H1 (cell line): ENCODE data around the gene COX18. TPM values are rescaled to one million over a fixed set of nuclear protein-coding genes. Genes with fewer than 3 reads are reported as not detected.

Experiments
- CTCF ChIA-PET: fragments of 300-600 bp; sonication (Branson Sonifier 250); formaldehyde crosslinking; loops from one replicate; lab custom pipeline; 2021; ENCODE audit not compliant: partially characterized antibody; lab: Charles Lee
- POLR2A ChIA-PET: fragments of 300-600 bp; sonication (Branson Sonifier 250); formaldehyde crosslinking; loops from one replicate; lab custom pipeline; 2021; ENCODE audit warnings: inconsistent platforms; ENCODE audit not compliant: partially characterized antibody; lab: Charles Lee
- DNase-seq, 2 experiments: peaks; one replicate each; pipeline versions ENCODE4 v3.0.0 to v3.0.0-alpha.2; 2010 to 2022; ENCODE audit warnings: low spot score in 2 of 2, low read depth in 1 of 2, mixed read lengths in 1 of 2
- FAIRE-seq: peaks from 2 replicates; lab custom pipeline; 2011; peaks lifted over from hg19 to GRCh38; lab: Jason Lieb, UNC
- H2AFZ ChIP-seq: 2 replicates; pipeline ENCODE4 v1.8.1; 2012; ENCODE audit warnings: low read length, inconsistent platforms
- H2AK5ac ChIP-seq: 2 replicates; pipeline ENCODE4 v1.6.1; 2013; ENCODE audit warnings: low read depth, low read length
- H2BK120ac ChIP-seq: replicated peaks from 2 replicates; pipeline ENCODE3; 2013; ENCODE audit warnings: low read depth, low read length, inconsistent platforms
- H2BK12ac ChIP-seq: 2 replicates; pipeline ENCODE4 v1.6.1; 2013; ENCODE audit warnings: low read depth, low read length
- H2BK15ac ChIP-seq: 2 replicates; pipeline ENCODE4 v1.6.1; 2013; ENCODE audit warnings: low read length
- H2BK20ac ChIP-seq: 2 replicates; pipeline ENCODE4 v1.6.1; 2013; ENCODE audit warnings: low read length
- H2BK5ac ChIP-seq: 2 replicates; pipeline ENCODE4 v1.6.1; 2013; ENCODE audit warnings: low read depth, low read length
- H3K14ac ChIP-seq: 2 replicates; pipeline ENCODE4 v1.6.1; 2013; ENCODE audit warnings: inconsistent platforms; ENCODE audit not compliant: insufficient read length
- H3K18ac ChIP-seq: 2 replicates; pipeline ENCODE4 v1.6.1; 2013; ENCODE audit warnings: low read length; ENCODE audit errors: extremely low read depth
- H3K23ac ChIP-seq: 2 replicates; pipeline ENCODE4 v1.6.1; 2013; ENCODE audit warnings: inconsistent platforms; ENCODE audit not compliant: insufficient read length
- H3K23me2 ChIP-seq: 2 replicates; pipeline ENCODE4 v1.6.1; 2013; ENCODE audit warnings: low read depth, low read length
- H3K27ac ChIP-seq: 2 replicates; pipeline ENCODE4 v1.6.1; 2011; ENCODE audit warnings: low read depth, low read length, inconsistent platforms
- H3K27me3 ChIP-seq, 4 experiments: replicated peaks in 1 of 4; 1 replicate in 1 of 4; 2 replicates in 3 of 4; pipeline versions ENCODE4 v1.6.1 to v1.8.1; 2011 to 2013; ENCODE audit warnings: low read length in 3 of 4, mild to moderate bottlenecking in 3 of 4, inconsistent platforms in 2 of 4, mixed read lengths in 2 of 4, moderate library complexity in 1 of 4; ENCODE audit not compliant: control insufficient read depth in 3 of 4, insufficient read depth in 3 of 4; ENCODE audit errors: extremely low read depth in 1 of 4
- H3K36me3 ChIP-seq, 4 experiments: 2 replicates each; pipeline versions ENCODE4 v1.6.1 to v1.8.1; 2011 to 2013; ENCODE audit warnings: mild to moderate bottlenecking in 4 of 4, low read length in 3 of 4, moderate library complexity in 2 of 4, control low read depth in 1 of 4, inconsistent platforms in 1 of 4; ENCODE audit not compliant: insufficient read depth in 4 of 4, control insufficient read depth in 2 of 4
- H3K4ac ChIP-seq: replicated peaks from 2 replicates; pipeline ENCODE3; 2013; ENCODE audit warnings: low read length, low read depth, mixed read lengths, inconsistent platforms; ENCODE audit not compliant: insufficient read length
- H3K4me1 ChIP-seq, 4 experiments: replicated peaks in 1 of 4; 1 replicate in 1 of 4; 2 replicates in 3 of 4; pipeline versions ENCODE4 v1.6.1 to v1.8.1; 2011 to 2013; ENCODE audit warnings: low read length in 3 of 4, inconsistent platforms in 2 of 4, mixed read lengths in 1 of 4; ENCODE audit not compliant: insufficient read depth in 4 of 4, control insufficient read depth in 3 of 4
- H3K4me2 ChIP-seq, 2 experiments: 2 replicates each; pipeline versions ENCODE4 v1.6.1 to v1.8.1; 2011 to 2013; ENCODE audit warnings: low read depth in 2 of 2, low read length in 2 of 2, control low read depth in 1 of 2, inconsistent platforms in 1 of 2, mild to moderate bottlenecking in 1 of 2; ENCODE audit not compliant: insufficient read depth in 1 of 2
- H3K4me3 ChIP-seq, 4 experiments: fragments of 200-600, 300-600 bp in 1 of 4; sonication (generic), shearing (Covaris generic), sonication (Bioruptor Twin) in 1 of 4; 2 replicates each; pipeline versions ENCODE4 v1.5.1 to v1.8.1; 2011 to 2016; ENCODE audit warnings: low read length in 4 of 4, low read depth in 3 of 4, control low read depth in 2 of 4, inconsistent platforms in 2 of 4, mild to moderate bottlenecking in 2 of 4, mixed read lengths in 1 of 4, moderate library complexity in 1 of 4; ENCODE audit not compliant: insufficient read depth in 2 of 4; ENCODE audit errors: extremely low read depth in 1 of 4
- H3K56ac ChIP-seq: replicated peaks from 2 replicates; pipeline ENCODE3; 2013; ENCODE audit warnings: low read depth, mild to moderate bottlenecking, mixed read lengths, low read length, inconsistent platforms; ENCODE audit not compliant: insufficient read length
- H3K79me1 ChIP-seq: 2 replicates; pipeline ENCODE4 v1.6.1; 2013; ENCODE audit warnings: low read depth, low read length, control low read depth
- H3K79me2 ChIP-seq, 2 experiments: 2 replicates each; pipeline versions ENCODE4 v1.6.1 to v1.8.1; 2012 to 2013; ENCODE audit warnings: low read length in 2 of 2, mild to moderate bottlenecking in 2 of 2, inconsistent platforms in 1 of 2; ENCODE audit not compliant: insufficient read depth in 2 of 2, control insufficient read depth in 1 of 2
- H3K9ac ChIP-seq, 4 experiments: replicated peaks in 1 of 4; 1 replicate in 1 of 4; 2 replicates in 3 of 4; pipeline versions ENCODE4 v1.6.1 to v1.8.1; 2011 to 2013; ENCODE audit warnings: low read depth in 3 of 4, low read length in 3 of 4, control low read depth in 2 of 4, mild to moderate bottlenecking in 2 of 4, moderate library complexity in 2 of 4, inconsistent platforms in 1 of 4; ENCODE audit errors: extremely low read depth in 1 of 4
- H3K9me3 ChIP-seq, 2 experiments: 2 replicates each; pipeline versions ENCODE4 v1.6.1 to v1.8.1; 2012 to 2013; ENCODE audit warnings: mild to moderate bottlenecking in 2 of 2, moderate library complexity in 2 of 2, control low read depth in 1 of 2, inconsistent platforms in 1 of 2, low read depth in 1 of 2, low read length in 1 of 2, mixed read lengths in 1 of 2; ENCODE audit not compliant: insufficient read depth in 2 of 2
- H4K20me1 ChIP-seq, 2 experiments: replicated peaks in 1 of 2; 2 replicates each; pipeline versions ENCODE3 to v1.8.1; 2011 to 2013; ENCODE audit warnings: inconsistent platforms in 2 of 2, low read length in 2 of 2, mild to moderate bottlenecking in 1 of 2; ENCODE audit not compliant: insufficient read depth in 2 of 2, control insufficient read depth in 1 of 2
- H4K5ac ChIP-seq: 2 replicates; pipeline ENCODE4 v1.6.1; 2013; ENCODE audit warnings: low read length, low read depth, mixed read lengths, inconsistent platforms; ENCODE audit not compliant: insufficient read length
- H4K8ac ChIP-seq: 2 replicates; pipeline ENCODE4 v1.8.0; 2013; ENCODE audit warnings: mild to moderate bottlenecking, moderate library complexity, low read length, inconsistent platforms; ENCODE audit not compliant: insufficient read depth; ENCODE audit errors: extremely low read depth
- H4K91ac ChIP-seq: replicated peaks from 2 replicates; pipeline ENCODE3; 2013; ENCODE audit warnings: low read length, mixed read lengths, inconsistent platforms; ENCODE audit not compliant: insufficient read length
- CBX5 ChIP-seq: fragments of 300-800, 300-1000 bp; sonication (generic); IDR thresholded peaks from 2 replicates; pipeline ENCODE4 v1.7.1; 2016; ENCODE audit warnings: antibody characterized with exemption, low read length, low read depth
- CTBP2 ChIP-seq: IDR thresholded peaks from 2 replicates; pipeline ENCODE4 v1.7.0; 2011; ENCODE audit warnings: borderline replicate concordance, mild to moderate bottlenecking, moderate library complexity, mixed read lengths, low read length; ENCODE audit not compliant: insufficient read depth, insufficient read length
- EP300 ChIP-seq, 2 experiments: IDR thresholded peaks; 1 replicate in 1 of 2; 2 replicates in 1 of 2; pipeline ENCODE4 v1.6.1; 2011 to 2012; ENCODE audit warnings: low read depth in 2 of 2, low read length in 2 of 2, mild to moderate bottlenecking in 2 of 2, borderline replicate concordance in 1 of 2, inconsistent platforms in 1 of 2, moderate library complexity in 1 of 2
- MAFK ChIP-seq: IDR thresholded peaks from 2 replicates; pipeline ENCODE4 v1.6.1; 2012; ENCODE audit warnings: low read depth, mild to moderate bottlenecking, improper control_type of control experiment, low read length
- POLR2AphosphoS5 ChIP-seq: IDR thresholded peaks from 2 replicates; pipeline ENCODE4 v1.6.1; 2011; ENCODE audit warnings: low read depth, low read length
- POU5F1 ChIP-seq: IDR thresholded peaks from 2 replicates; pipeline ENCODE4 v1.6.1; 2011; ENCODE audit warnings: low read depth, mild to moderate bottlenecking, low read length, moderate library complexity
- SRF ChIP-seq: IDR thresholded peaks from 2 replicates; pipeline ENCODE4 v1.6.1; 2011; ENCODE audit warnings: mild to moderate bottlenecking, low read depth, low read length, moderate library complexity
- USF2 ChIP-seq: IDR thresholded peaks from 2 replicates; pipeline ENCODE4 v1.6.1; 2011; ENCODE audit warnings: low read length, improper control_type of control experiment
- WGBS, 2 experiments: shearing (Covaris generic) in 1 of 2; methylation state at CpG; one replicate each; pipeline versions ENCODE4 v1.1.6 to v1.1.7; 2013 to 2015; ENCODE audit warnings: low lambda C conversion rate in 2 of 2, mixed read lengths in 2 of 2, inconsistent platforms in 1 of 2, low coverage in 1 of 2, missing lambda C conversion rate in 1 of 2; ENCODE audit not compliant: insufficient replicate concordance in 2 of 2, insufficient coverage in 1 of 2, insufficient read length in 1 of 2; ENCODE audit errors: extremely low coverage in 1 of 2, missing lambda C conversion rate in 1 of 2; 5-methylcytosine and 5-hydroxymethylcytosine counted together
- polyA plus RNA-seq, 7 experiments: library from polyadenylated mRNA; depleted of rRNA in 3 of 7; stranded (reverse) in 5 of 7; unstranded in 2 of 7; fragments of >200 nt in 5 of 7; fragments of 200-250 nt in 2 of 7; gene quantifications; 1 replicate in 5 of 7; 2 replicates in 1 of 7; 4 replicates in 1 of 7; pipeline versions ENCODE4 v1.2.1 to v1.2.3, GENCODE V29; 2011 to 2013; ENCODE audit warnings: missing spikeins in 2 of 7, mixed read lengths in 2 of 7
- total RNA-seq: library from RNA; stranded (reverse); fragmentation: NEBNext Ultra II Directional; extraction: Animal tissue kit (Norgen Biotek cat#: 25700); gene quantifications from 2 replicates; pipeline ENCODE4 v1.2.1, GENCODE V29; 2021

The COX18 gene
- total and polyA plus RNA-seq, 2 of the 8 experiments (the other 6 are each of a cell fraction or from before 2014, with no cell fraction given) = 23.0 to 23.7 TPM

DNA sequence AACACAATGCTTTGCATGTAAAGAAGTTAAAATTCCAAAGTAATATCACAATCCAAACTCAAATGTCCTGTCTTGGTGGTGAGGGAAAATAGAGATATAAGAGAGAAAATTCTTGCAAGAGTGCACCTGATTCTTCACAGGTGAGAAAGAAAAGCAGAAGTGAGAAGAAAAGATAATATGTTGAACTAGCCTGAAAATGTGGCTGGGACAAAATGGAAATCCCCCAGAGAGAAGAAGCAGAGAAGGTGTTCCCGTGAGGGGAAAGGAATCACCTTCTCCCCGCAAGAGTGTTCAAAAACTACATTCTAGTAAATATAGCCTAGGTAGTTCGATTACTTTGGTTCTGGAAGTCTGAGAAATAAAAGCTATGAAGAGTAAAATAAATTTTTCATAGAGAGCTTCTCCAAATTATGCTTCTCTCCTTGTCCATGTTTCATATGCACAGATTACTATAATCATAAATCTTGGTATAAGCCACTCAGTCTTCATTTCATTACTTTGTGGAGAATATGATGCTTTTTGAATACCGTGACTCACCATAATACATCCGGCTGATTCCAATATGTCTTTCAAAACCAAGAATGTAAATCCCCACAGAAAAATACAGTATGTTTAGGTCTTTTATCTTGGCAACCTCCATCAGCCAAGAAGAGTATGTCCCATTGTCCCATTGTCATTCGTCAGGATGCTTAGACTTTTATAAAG is 63.1 kb downstream of the COX18 start:
- FAIRE-seq = no peak
- no peak for DNase-seq
- Histone ChIP-seq H2BK20ac (no peak overlapping the region), H3K4me3 (no peak overlapping the region), H3K27ac (no peak overlapping the region), H3K4me1 (no peaks in the 10 kb centered on the region), H4K5ac (no peak overlapping the region), H3K4me2 (no peak overlapping the region), H3K23me2 (no peaks in the 10 kb centered on the region), H4K91ac (no peak overlapping the region), H3K27me3 (no peaks in the 10 kb centered on the region), H3K79me1 (no peaks in the 10 kb centered on the region), H2BK15ac (no peak overlapping the region), H4K8ac (no peak overlapping the region), H2AFZ (no peak overlapping the region), H3K23ac (no peak overlapping the region), H2BK12ac (no peak overlapping the region), H2BK120ac (no peak overlapping the region), H3K18ac (no peak overlapping the region), H3K36me3 (no peaks in the 10 kb centered on the region), H3K14ac (no peak overlapping the region), H4K20me1 (no peaks in the 10 kb centered on the region), H3K9me3 (no peaks in the 10 kb centered on the region), H3K79me2 (no peaks in the 10 kb centered on the region), H2BK5ac (no peak overlapping the region), H3K9ac (no peak overlapping the region), H3K56ac (no peak overlapping the region), H2AK5ac (no peak overlapping the region), H3K4ac (no peak overlapping the region)
- WGBS, 2 experiments = 96% methylated on average over 6 of the region's 6 CpGs; no CpG with 5 or more reads in 1 of the 2 experiments
- ChIA-PET CTCF (no interaction called here), POLR2A (no interaction called here)
- no peak for TF ChIP-seq CTBP2
- no peak for TF ChIP-seq MAFK
- no peak for TF ChIP-seq USF2
- TF ChIP-seq CBX5 = no peak
- no peak for TF ChIP-seq SRF
- TF ChIP-seq EP300 (IDR thresholded peaks at IDR 0.05; ENCODE audit: borderline replicate concordance in 1 of 2, low read depth in 2 of 2, low read length in 2 of 2) = no peak
- no peak for TF ChIP-seq POLR2AphosphoS5
- TF ChIP-seq POU5F1 = no peak
